Right lobe of liver (tissue), 6 donors: ENCODE results near the gene LCLAT1. TPM values are rescaled to one million over a fixed set of nuclear protein-coding genes. Genes with fewer than 3 reads are reported as not detected.

ENCODE experiments used
- ATAC-seq, 4 donors: fragments of 200-7000 bp; cut with Tn5 transposase; one replicate each; pipeline ENCODE4 v1.9.1; 2020; ENCODE audit warnings: mild to moderate bottlenecking in 4 of 4, moderate library complexity in 4 of 4
- DNase-seq, 3 donors: peaks; one replicate each; pipeline ENCODE4 v3.0.0-alpha.2; 2020
- H3K27ac ChIP-seq, 3 donors: fragments of 200-600 bp; one replicate each; pipeline ENCODE4 v1.8.0; 2022
- H3K27me3 ChIP-seq, 2 donors: fragments of 200-600 bp; one replicate each; pipeline ENCODE4 v1.8.0; 2022
- H3K36me3 ChIP-seq, 4 donors: fragments of 200-600 bp; sonication (generic) in 1 of 4; one replicate each; pipeline versions ENCODE4 v1.5.1 to v1.8.0; 2017 to 2022; ENCODE audit warnings: control low read depth in 1 of 4
- H3K4me1 ChIP-seq, 4 donors: fragments of 200-600 bp; sonication (generic) in 1 of 4; one replicate each; pipeline versions ENCODE4 v1.5.1 to v1.8.0; 2017 to 2022; ENCODE audit warnings: control low read depth in 1 of 4
- H3K4me3 ChIP-seq, 3 donors: fragments of 200-600 bp; one replicate each; pipeline ENCODE4 v1.8.0; 2022
- H3K9me3 ChIP-seq, 4 donors: fragments of 200-600 bp; sonication (generic) in 1 of 4; one replicate each; pipeline versions ENCODE4 v1.5.1 to v1.8.0; 2017 to 2022; ENCODE audit warnings: control low read depth in 1 of 4
- CTCF ChIP-seq, 4 donors: fragments of 200-600 bp in 3 of 4; fragments of 450-650 bp in 1 of 4; IDR thresholded peaks; one replicate each; pipeline versions ENCODE4 v1.5.1 to v1.8.0; 2016 to 2022; ENCODE audit warnings: antibody characterized with exemption in 4 of 4, mild to moderate bottlenecking in 2 of 4
- POLR2A ChIP-seq: fragments of 450-650 bp; IDR thresholded peaks from one replicate; pipeline ENCODE4 v1.6.1; 2017; ENCODE audit warnings: antibody characterized with exemption, mild to moderate bottlenecking
- WGBS: methylation state at CpG from one replicate; pipeline ENCODE4 v1.1.6; 2018; ENCODE audit warnings: low coverage, low lambda C conversion rate; ENCODE audit not compliant: insufficient coverage; ENCODE audit errors: missing lambda C conversion rate; 5-methylcytosine and 5-hydroxymethylcytosine counted together
- intact Hi-C, 2 donors: fragments of 100-400 bp; cut with DNase I; formaldehyde crosslinking; loops; one replicate each; pipeline versions ENCODE4 v1.11.2 to v1.14.1; 2022
- total RNA-seq, 6 experiments: library from RNA; depleted of rRNA in 2 of 6; stranded (reverse); fragments of >200 nt in 2 of 6; fragmentation: NEBNext Ultra II Directional in 3 of 6; extraction: Animal tissue kit (Norgen Biotek cat#: 25700) in 3 of 6; gene quantifications; one replicate each; pipeline versions ENCODE4 v1.1.0 to v1.2.4, GENCODE V29; 2016 to 2023
- donor health status: DM: no; HTN: yes; CAD: no.
- donor health status: DM: no; HTN: no; CAD: no.
- donor health status: DM: no; HTN: no; CAD: no.
- donor health status: DM: no; HTN: yes; CAD: no.
- donor health status: DM: no; HTN: yes; CAD: no.

LCLAT1 gene
- total RNA-seq, 6 experiments from 2014 or later = 11.1 to 14.0 (median 12.0) TPM

- no peak overlapping the region for H3K4me3 ChIP-seq
- 28% methylated on average over 2 of the region's 4 CpGs for WGBS
- no peaks in the 10 kb centered on the region for H3K27me3 ChIP-seq
- H3K36me3 ChIP-seq = no peaks in the 10 kb centered on the region
- no peaks in the 10 kb centered on the region for H3K4me1 ChIP-seq
- DNase-seq (no peak), ATAC-seq (peak; percentile 40 to 93 (median 48))
- TF ChIP-seq POLR2A (no peak), CTCF (IDR thresholded peaks at IDR 0.05) (no peak)
- H3K9me3 ChIP-seq = no peaks in the 10 kb centered on the region
- intact Hi-C loops = no loop called here
- H3K27ac ChIP-seq = no peak overlapping the region
Measured at GRCh38 chr2:30666266-30666874, 219.3 kb downstream of the LCLAT1 start.

GRCh38 chr2:30670453-30670852 lies 223.4 kb downstream of the LCLAT1 start:
- Histone ChIP-seq H3K27ac (no peak overlapping the region), H3K27me3 (no peaks in the 10 kb centered on the region), H3K4me3 (no peak overlapping the region), H3K4me1 (no peaks in the 10 kb centered on the region), H3K9me3 (no peaks in the 10 kb centered on the region), H3K36me3 (no peaks in the 10 kb centered on the region)
- DNase-seq (no peak), ATAC-seq (no peak)
- 52% methylated on average over 2 of the region's 2 CpGs for WGBS
- TF ChIP-seq POLR2A (no peak), CTCF (IDR thresholded peaks at IDR 0.05) (no peak)
- intact Hi-C loops = no loop called here

GRCh38 chr2:30673127-30673526 lies 226.1 kb downstream of the LCLAT1 start:
- no peaks in the 10 kb centered on the region for H3K27me3 ChIP-seq
- intact Hi-C loops = no loop called here
- TF ChIP-seq POLR2A = no peak
- no peak for TF ChIP-seq CTCF (IDR thresholded peaks at IDR 0.05)
- DNase-seq (no peak), ATAC-seq (no peak)
- H3K9me3 ChIP-seq = no peaks in the 10 kb centered on the region
- 51% methylated on average over 4 of the region's 4 CpGs for WGBS
- H3K36me3 ChIP-seq = no peaks in the 10 kb centered on the region
- H3K27ac ChIP-seq = no peak overlapping the region
- H3K4me3 ChIP-seq = no peak overlapping the region
- H3K4me1 ChIP-seq = no peaks in the 10 kb centered on the region

GRCh38 chr2:30675758-30676157 lies 228.7 kb downstream of the LCLAT1 start:
- 55% methylated on average over 2 of the region's 2 CpGs for WGBS
- DNase-seq (no peak), ATAC-seq (no peak)
- H3K27ac ChIP-seq = no peak overlapping the region
- no peaks in the 10 kb centered on the region for H3K27me3 ChIP-seq
- no peaks in the 10 kb centered on the region for H3K4me1 ChIP-seq
- H3K36me3 ChIP-seq = no peaks in the 10 kb centered on the region
- H3K4me3 ChIP-seq = no peak overlapping the region
- intact Hi-C loops = no loop called here
- no peak for TF ChIP-seq POLR2A
- no peak for TF ChIP-seq CTCF (IDR thresholded peaks at IDR 0.05)
- H3K9me3 ChIP-seq = no peaks in the 10 kb centered on the region

GRCh38 chr2:30677231-30677630 lies 230.2 kb downstream of the LCLAT1 start:
- TF ChIP-seq POLR2A (no peak), CTCF (IDR thresholded peaks at IDR 0.05) (no peak)
- DNase-seq = no peak
- no peak overlapping the region for H3K4me3 ChIP-seq
- no peaks in the 10 kb centered on the region for H3K9me3 ChIP-seq
- no peak for ATAC-seq
- no peaks in the 10 kb centered on the region for H3K27me3 ChIP-seq
- no peaks in the 10 kb centered on the region for H3K4me1 ChIP-seq
- no peak overlapping the region for H3K27ac ChIP-seq
- intact Hi-C loops = no loop called here
- no peaks in the 10 kb centered on the region for H3K36me3 ChIP-seq
